BJ (cell line): ENCODE data around the gene FGF23. TPM values are rescaled to one million over a fixed set of nuclear protein-coding genes. Genes with fewer than 3 reads are reported as not detected.
"Not testable (repeated sequence)": the region's sequence is repeated elsewhere in the genome, so short reads cannot be mapped to it uniquely, and the experiment has no call there.

ENCODE experiments used
- CTCF ChIA-PET: fragments of 350-600 bp; formaldehyde crosslinking; extraction: SDS; loops from one replicate; lab custom pipeline; 2021; ENCODE audit warnings: antibody characterized with exemption, inconsistent platforms; lab: Yijun Ruan, JAX
- POLR2A ChIA-PET: fragments of 300-600 bp; sonication (Branson Sonifier 250); formaldehyde crosslinking; extraction: SDS; loops from one replicate; lab custom pipeline; 2021; ENCODE audit warnings: antibody characterized with exemption; lab: Charles Lee
- DNase-seq: peaks from one replicate; pipeline ENCODE4 v3.0.0-alpha.2; 2011; ENCODE audit warnings: low read depth
- H3K27me3 ChIP-seq: 2 replicates; pipeline ENCODE4 v1.6.0; 2011; ENCODE audit warnings: low read length; ENCODE audit not compliant: control insufficient read depth, insufficient read depth
- H3K36me3 ChIP-seq: 2 replicates; pipeline ENCODE4 v1.5.1; 2011; ENCODE audit warnings: low read length; ENCODE audit not compliant: control insufficient read depth, insufficient read depth
- H3K4me3 ChIP-seq: 2 replicates; pipeline ENCODE4 v1.5.1; 2011; ENCODE audit warnings: low read depth, mild to moderate bottlenecking, control low read depth, low read length
- CTCF ChIP-seq: IDR thresholded peaks from 2 replicates; pipeline ENCODE4 v1.5.1; 2011; ENCODE audit warnings: low read depth, mild to moderate bottlenecking, control low read depth, inconsistent platforms, low read length, moderate library complexity; ENCODE audit not compliant: insufficient read depth
- polyA plus RNA-seq: library from polyadenylated mRNA; depleted of rRNA; stranded (reverse); fragments of >200 nt; gene quantifications from 2 replicates; pipeline ENCODE4 v1.2.3, GENCODE V29; 2011

Gene FGF23
- polyA plus RNA-seq, 1 experiment = not detected

DNA sequence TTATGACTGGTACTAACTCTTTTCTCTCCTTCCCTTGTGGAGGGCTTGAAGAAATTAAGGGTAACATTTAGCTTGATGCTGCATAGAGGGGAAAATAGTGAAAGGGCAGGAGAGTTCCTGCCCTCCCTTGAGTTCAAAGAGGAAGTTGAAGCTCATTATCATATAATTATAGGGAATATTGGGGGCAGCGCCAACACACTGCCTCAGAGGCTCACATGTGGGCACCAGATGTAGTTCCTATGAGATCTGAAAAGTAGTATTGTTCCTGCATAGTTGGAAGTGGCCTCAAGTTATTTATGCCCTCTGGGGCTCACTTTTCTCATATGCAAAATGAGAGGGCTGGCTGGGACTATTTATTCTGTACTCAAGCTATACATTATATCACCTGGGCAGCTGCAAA is 33.0 kb upstream of the FGF23 start:
- no peak for TF ChIP-seq CTCF
- CTCF ChIA-PET = interaction anchor here (4.1 kb wide), 1 partner anchor 8 kb away, joined by 21 read pairs; no protein-coding TSS in a partner anchor
- DNase-seq = no peak

GRCh38 chr12:4412056-4412455 is 32.5 kb upstream of the FGF23 start:
- H3K36me3 ChIP-seq = no peaks in the 10 kb centered on the region
- no peak for TF ChIP-seq CTCF
- ChIA-PET CTCF (interaction anchor here (1.2 to 4.1 kb wide), 2 partner anchors 9 to 12 kb away, joined by 3 to 21 read pairs; no protein-coding TSS in a partner anchor), POLR2A (no interaction called here)
- no peak for DNase-seq
- H3K4me3 ChIP-seq = no peak overlapping the region
- H3K27me3 ChIP-seq = peaks cover 2% of the 10 kb centered on the region

More for the DNA sequence above, 33.0 kb upstream of the FGF23 start:
- POLR2A ChIA-PET = no interaction called here
- Histone ChIP-seq H3K4me3 (no peak overlapping the region), H3K27me3 (peaks cover 3% of the 10 kb centered on the region), H3K36me3 (no peaks in the 10 kb centered on the region)

- ChIA-PET POLR2A (no interaction called here), CTCF (no interaction called here)
- Histone ChIP-seq H3K4me3 (no peak overlapping the region), H3K27me3 (no peaks in the 10 kb centered on the region), H3K36me3 (no peaks in the 10 kb centered on the region)
- no peak for DNase-seq
- TF ChIP-seq CTCF = no peak
These were observed 27.6 kb upstream of the FGF23 start for GRCh38 chr12:4407136-4407535.

DNA sequence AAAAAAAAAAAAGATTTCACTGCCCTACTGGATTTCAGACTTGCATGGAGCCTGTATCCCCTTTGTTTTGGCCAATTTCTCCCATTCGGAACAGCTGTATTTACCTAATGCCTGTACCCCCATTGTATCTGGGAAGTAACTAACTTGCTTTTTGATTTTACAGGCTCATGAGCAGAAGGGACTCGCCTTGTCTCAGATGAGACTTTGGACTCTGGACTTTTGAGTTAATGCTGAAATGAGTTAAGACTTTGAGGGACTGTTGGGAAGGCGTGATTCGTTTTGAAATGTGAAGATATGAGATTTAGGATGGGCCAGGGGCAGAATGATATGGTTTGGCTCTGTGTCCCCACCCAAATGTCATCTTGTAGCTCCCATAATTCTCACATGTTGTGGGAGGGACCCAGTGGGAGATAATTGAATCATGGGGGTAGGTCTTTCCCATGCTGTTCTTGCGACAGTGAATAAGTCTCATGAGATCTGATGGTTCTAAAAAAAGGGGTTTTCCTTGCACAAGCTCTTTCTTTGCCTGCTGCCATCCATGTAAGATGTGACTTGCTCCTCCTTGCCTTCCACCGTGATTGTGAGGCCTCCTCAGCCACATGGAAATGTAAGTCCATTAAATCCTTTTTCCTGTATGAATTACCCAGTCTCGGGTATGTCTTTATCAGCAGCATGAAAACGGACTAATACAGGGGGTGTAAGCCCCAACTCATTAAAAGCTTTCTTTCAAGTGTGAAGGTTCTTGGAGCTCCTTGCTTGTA is 25.5 kb upstream of the FGF23 start:
- H3K36me3 ChIP-seq, POLR2A ChIA-PET, H3K4me3 ChIP-seq, H3K27me3 ChIP-seq, DNase-seq: not testable (repeated sequence)
- CTCF ChIA-PET = interaction anchor here (1.7 kb wide), 1 partner anchor 17 kb away, joined by 4 read pairs; no protein-coding TSS in a partner anchor

DNA sequence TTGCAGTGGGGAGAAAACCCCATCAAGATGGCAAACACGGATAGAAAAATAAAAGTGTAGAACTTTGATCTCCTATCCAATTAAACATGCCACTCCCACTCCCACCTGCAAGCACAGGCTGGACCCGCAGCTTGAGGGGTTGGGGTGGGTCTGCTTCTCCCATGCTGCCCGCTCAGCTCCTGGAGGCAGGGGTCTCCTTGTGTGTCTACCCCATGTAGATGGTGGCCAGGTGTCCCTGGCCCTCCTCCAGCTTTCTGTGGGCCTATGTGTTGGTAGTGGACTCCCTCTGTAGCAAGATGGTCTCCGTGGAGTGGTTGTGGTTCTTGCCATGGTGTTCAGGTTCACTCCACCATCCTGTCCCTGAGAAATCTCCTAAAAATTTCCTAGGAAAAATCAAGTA is 23.5 kb upstream of the FGF23 start:
- Histone ChIP-seq H3K4me3 (no peak overlapping the region), H3K27me3 (no peaks in the 10 kb centered on the region), H3K36me3 (no peaks in the 10 kb centered on the region)
- POLR2A ChIA-PET = no interaction called here
- no peak for TF ChIP-seq CTCF
- no peak for DNase-seq
- CTCF ChIA-PET = interaction anchor here (0.6 to 1.9 kb wide), 4 partner anchors 12 to 138 kb away, joined by 3 to 6 read pairs (median 3); no protein-coding TSS in a partner anchor
